ENCODE results near the gene ENTPD1.
A peak's percentile ranks its signal among the peaks of the same experiment; 100 is the strongest.

ENTPD1 gene

GRCh38 chr10:95848841-95849240, 92.9 kb downstream of the ENTPD1 start:
- no peak overlapping the region for H3K4me3 ChIP-seq (ENCODE audit: low read length)
- DNase-seq (ENCODE audit: low read depth), result no peak
- TF ChIP-seq CTCF (conservative IDR thresholded peaks at IDR 0.05; ENCODE audit: low read depth, low read length), result no peak

GRCh38 chr10:95850791-95851190, 94.8 kb downstream of the ENTPD1 start:
- TF ChIP-seq CTCF (conservative IDR thresholded peaks at IDR 0.05; ENCODE audit: low read depth, low read length), result no peak
- H3K4me3 ChIP-seq (ENCODE audit: low read length), result no peak overlapping the region
- no peak for DNase-seq (ENCODE audit: low read depth)

- H3K4me3 ChIP-seq (ENCODE audit: low read length), result no peak overlapping the region
- no peak for TF ChIP-seq CTCF (conservative IDR thresholded peaks at IDR 0.05; ENCODE audit: low read depth, low read length)
- DNase-seq (ENCODE audit: low read depth), result no peak
Measured at GRCh38 chr10:95860166-95860940, 104.4 kb downstream of the ENTPD1 start.

- TF ChIP-seq CTCF (conservative IDR thresholded peaks at IDR 0.05; ENCODE audit: low read depth, low read length), result no peak
- no peak for DNase-seq (ENCODE audit: low read depth)
Measured at GRCh38 chr10:95861386-95861785, 105.4 kb downstream of the ENTPD1 start.

GRCh38 chr10:95864906-95865813, 109.2 kb downstream of the ENTPD1 start:
- peak; percentile 16 for DNase-seq (ENCODE audit: low read depth)
- TF ChIP-seq CTCF (conservative IDR thresholded peaks at IDR 0.05; ENCODE audit: low read depth, low read length), result peak; percentile 80
- no peak overlapping the region for H3K4me3 ChIP-seq (ENCODE audit: low read length)

More at GRCh38 chr10:95861386-95861785, 105.4 kb downstream of the ENTPD1 start:
- no peak overlapping the region for H3K4me3 ChIP-seq (ENCODE audit: low read length)

- H3K4me3 ChIP-seq (ENCODE audit: low read length), result no peak overlapping the region
- no peak for DNase-seq (ENCODE audit: low read depth)
- no peak for TF ChIP-seq CTCF (conservative IDR thresholded peaks at IDR 0.05; ENCODE audit: low read depth, low read length)
Measured at GRCh38 chr10:95865814-95866466, 110.0 kb downstream of the ENTPD1 start.
